Muscle of arm (tissue), 12 donors: ENCODE data around the gene ARHGAP15. TPM values are rescaled to one million over a fixed set of nuclear protein-coding genes. Genes with fewer than 3 reads are reported as not detected.

Experiments used
- DNase-seq: peaks from one replicate; pipeline ENCODE4 v3.0.0-alpha.2; 2013
- polyA plus RNA-seq, 12 donors: library from polyadenylated mRNA; unstranded; fragments of 120-200 nt; gene quantifications; one replicate each; pipeline ENCODE4 v1.2.1, GENCODE V29; 2013; ENCODE audit not compliant: insufficient read length in 12 of 12

Gene ARHGAP15
- polyA plus RNA-seq, 12 donors: 6.9 to 19.2 (median 9.6) TPM; not detected in 2

DNA sequence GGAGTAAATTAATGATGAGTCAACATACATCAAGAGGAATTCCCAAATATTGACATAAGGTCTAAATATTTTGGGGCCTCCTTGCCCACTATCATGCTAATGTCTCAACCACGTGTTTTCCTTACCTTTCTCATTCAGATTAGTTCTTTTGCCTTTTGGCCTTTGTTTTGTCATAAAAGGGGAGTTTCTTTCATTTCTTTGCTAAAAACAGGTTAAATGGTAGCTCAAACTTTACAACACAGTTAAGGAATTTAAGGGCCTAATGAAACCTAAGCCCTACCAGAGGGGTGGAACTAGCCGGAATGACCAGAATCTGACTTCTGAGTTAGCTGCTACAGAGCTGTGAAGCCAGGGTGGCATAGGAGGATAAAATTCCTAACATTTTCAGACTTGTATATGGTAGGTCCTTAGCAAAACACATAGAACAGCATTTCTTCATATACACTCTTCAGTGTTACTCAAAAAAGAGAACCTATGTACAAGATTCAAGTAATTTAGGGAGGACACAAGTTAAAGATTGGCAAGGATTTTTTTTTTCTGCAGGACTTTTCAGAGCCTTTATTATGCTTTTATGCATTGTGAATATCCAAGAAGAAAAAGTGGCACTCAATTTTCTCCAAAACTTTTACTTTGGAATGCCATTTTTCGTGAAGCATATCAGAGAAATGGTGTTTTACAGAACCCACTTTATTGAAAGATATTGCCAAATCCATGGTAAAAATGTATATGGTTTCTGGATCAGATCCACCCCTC, 633.1 kb downstream of the ARHGAP15 start:
- no peak for DNase-seq

DNA sequence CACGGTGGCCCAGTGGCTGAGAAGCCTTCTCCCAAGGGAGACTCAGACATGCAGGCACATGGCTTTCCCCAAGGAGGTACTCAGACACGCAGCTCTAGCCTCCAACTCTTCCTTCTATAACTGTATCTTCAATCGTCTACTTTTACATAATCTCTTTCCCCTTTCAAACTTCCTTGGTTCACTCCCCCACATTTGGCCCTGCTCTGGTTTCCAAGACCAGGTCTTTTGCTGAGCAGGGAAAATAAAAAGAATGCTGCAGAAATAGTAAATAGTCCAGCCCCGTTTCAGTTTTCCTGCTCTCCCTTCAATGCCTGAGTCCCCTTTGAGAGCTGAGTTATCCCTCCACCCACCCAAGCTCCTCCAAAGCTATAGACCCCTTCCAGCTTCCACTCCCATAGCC, 635.0 kb downstream of the ARHGAP15 start:
- no peak for DNase-seq

GRCh38 chr2:143764706-143765105, 635.5 kb downstream of the ARHGAP15 start:
- no peak for DNase-seq

GRCh38 chr2:143768991-143769390, 639.8 kb downstream of the ARHGAP15 start:
- no peak for DNase-seq

DNA sequence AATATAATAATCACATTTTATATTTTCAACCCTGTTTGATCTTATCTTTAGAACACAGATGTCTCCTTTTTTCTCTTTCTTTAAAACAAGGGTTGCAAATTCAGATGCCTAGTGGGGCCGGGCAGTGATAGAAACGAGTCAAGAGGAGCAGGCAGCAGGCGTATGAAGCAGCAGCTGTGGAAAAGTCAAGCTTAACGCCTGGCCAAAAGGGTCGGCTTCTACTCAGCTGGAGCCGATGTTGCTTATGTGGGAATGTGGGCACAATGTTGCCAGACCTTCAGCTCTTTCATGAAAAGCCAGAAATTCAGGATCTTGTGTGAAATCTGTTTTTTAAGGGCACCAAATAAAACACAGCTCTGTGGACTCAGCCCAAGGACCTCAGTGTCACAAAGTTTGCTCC, 642.7 kb downstream of the ARHGAP15 start:
- DNase-seq: peak; percentile 7

DNA sequence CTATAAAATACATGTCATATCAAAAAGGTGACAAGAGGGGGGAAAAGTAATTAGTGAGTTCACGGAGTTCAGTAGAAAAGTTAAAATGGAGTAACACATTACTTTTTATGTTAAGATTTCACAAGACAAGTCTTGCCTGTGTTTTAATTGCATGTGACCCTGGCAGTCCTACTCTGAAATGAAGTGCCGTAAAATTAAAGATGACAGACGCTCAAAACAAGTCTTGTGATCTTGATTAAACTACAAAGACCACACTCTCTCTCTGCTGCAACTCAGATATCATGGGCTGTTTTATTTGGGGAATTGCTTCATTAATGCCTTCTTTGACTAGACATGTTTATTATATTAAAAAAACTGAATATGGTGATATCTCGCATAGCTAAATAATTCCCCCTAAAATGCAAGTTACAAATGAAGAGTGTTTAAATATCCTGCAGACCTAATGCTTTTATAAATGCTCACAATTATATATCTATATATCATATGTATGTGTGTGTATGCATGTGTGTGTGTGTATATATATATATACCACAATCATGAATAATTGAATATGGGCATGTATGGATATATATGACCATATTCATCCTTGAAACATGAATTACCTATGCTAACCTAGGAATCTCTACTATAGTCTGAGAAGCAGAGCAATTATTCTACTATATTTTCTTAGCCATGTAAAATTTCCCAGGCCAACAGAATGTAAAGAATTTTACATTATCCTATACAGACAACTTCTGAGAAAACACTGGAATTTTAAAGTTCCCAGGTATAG, 647.5 kb downstream of the ARHGAP15 start:
- no peak for DNase-seq

DNA sequence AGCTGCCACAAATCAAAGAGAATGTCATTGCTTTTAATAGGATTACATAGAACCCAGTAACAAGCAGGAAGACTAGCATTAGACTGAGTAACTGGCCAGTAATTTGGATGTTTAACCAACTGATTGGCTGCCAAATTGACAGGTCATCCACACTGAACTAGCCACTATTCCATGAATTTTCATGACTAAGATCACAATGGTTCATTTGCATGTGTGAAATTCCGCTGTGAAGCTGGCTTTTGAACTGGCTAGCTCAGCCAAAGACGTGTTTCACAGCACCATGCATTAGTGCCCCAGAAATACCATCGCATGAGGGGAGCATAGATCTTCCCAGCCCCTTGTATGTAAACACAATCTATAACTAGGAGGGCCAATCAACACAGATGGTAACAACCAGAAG, 649.8 kb downstream of the ARHGAP15 start:
- no peak for DNase-seq

DNA sequence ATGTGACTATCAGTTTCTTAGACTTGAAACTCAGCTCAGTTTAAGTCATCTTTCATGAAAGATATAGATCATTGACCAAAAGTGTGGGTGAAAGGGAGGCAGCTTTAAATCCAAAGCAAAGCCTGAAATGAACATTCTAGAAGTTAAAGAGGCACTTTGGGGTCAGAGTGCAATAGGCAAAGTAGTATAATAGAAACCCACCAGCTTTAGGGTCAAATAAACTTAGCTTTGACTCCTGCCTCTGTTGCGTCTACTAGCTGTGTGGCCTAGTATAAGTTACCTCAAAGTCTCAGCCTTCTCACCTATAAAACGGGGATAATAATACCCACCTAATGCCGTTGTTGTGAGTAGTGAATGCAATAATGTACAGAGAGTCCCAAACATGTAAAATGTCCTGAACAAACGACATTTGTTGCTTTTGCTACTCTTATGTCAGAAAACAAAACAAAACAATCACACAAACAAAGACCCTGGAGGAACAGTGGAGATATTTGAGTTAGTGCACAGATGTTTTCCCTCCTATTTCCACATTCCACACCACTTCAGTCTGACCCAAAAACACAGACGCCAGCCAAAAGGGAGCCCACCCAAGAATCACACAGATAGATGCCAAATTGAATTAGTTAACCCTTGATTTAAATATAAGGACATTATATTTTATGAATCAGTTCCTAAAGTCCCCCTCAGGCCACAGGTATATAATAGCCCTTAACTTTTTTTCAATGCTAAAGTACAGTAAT, 657.0 kb downstream of the ARHGAP15 start:
- peak; percentile 15 for DNase-seq

- no peak for DNase-seq
Observed at GRCh38 chr2:143787674-143788073, 658.5 kb downstream of the ARHGAP15 start.

GRCh38 chr2:143792602-143793001, 663.4 kb downstream of the ARHGAP15 start:
- DNase-seq: no peak

- DNase-seq: no peak
Observed at GRCh38 chr2:143793381-143793780, 664.2 kb downstream of the ARHGAP15 start.

DNA sequence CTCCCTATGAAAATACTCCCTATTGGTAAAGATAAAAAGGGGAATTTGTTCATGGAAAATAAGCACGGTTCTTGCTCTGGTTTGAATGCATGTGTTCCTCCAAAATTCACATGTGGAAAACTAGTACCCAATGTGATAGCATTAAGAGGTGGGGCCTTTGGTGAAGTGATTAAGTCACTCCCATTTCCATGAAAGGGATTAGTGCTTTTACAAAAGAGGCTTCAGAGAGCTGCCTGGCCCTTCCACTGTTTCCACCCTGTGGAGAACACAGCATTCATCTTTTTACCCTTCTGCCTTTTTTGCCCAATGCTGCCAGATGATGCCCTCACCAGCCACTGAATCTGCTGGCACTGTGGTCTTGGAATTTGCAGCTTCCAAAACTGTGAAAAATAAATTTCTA, 666.8 kb downstream of the ARHGAP15 start:
- no peak for DNase-seq

- DNase-seq: no peak
Observed at GRCh38 chr2:143801561-143801960, 672.3 kb downstream of the ARHGAP15 start.

DNA sequence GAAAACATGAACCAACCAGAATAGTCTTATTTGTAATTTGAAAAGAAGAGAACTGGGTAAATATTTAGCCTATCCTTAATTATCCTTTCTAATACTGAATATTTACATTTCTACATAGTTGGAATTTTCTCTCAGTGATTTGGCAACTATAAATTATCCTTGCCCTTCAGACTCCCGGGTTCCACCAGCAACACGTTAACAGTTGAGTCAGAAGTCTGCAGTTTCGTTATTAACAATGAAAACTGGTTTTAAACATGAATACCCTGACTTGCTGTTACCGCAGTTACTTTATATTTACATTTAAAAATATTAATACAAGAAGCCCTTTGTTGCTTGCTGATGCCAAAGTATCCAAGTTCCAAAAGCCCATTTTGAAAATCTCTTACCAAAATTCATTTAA, 673.0 kb downstream of the ARHGAP15 start:
- DNase-seq: no peak

DNA sequence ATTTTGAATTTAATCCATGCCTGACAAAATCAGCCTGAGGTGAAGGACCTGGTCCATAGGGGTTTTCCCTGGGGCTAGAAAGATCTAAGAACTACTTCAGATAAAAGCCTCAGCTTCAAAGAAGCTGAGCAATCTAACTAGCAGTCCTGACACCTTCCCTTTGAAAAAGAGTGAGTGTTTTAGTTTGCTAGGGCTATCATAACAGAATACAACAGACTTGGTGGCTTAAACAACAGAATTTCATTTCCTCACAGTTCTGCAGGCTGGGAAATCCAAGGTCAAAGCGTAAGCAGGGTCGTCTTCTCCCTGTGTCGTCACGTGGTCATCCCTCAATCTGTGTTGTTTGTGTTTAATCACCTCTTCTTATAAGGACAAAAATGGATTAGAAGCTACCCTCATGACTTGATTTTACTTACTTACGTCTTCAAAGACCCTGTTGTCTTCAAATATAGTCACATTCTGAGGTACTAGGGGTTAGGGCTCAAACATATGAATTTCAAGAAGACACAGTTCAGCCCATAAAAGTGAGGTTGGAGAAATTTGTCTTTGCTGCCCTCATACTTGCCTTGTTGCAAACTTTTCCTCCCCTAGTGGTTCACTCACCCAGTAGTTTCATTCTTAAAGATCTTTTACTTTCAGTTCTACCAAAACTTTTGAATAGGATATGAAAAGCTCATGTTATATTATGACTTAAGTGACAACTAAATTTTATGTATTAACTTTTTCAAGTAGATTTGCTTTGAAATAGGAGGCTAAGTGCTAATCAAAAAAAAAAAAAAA, 673.8 kb downstream of the ARHGAP15 start:
- no peak for DNase-seq

- no peak for DNase-seq
Observed at GRCh38 chr2:143803936-143804335, 674.7 kb downstream of the ARHGAP15 start.

DNA sequence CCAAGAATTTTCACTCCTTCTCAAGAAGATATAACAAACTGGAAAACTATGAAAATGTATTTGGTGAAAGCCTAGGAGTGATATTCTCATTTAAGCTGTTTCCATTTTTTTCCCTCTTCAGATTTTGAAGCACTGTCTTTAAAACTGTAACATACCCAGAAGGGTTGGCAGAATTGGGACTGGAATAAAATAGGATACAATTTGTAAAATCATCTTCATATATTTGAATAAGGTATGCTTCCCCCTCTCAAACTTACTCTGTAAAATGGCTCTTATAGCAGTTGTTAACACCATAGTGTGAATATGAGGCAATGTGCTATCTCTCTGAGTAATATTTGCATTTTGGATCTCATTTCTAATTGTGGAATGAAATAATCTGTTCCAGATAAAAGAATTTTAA, 676.4 kb downstream of the ARHGAP15 start:
- DNase-seq: no peak

- no peak for DNase-seq
Observed at GRCh38 chr2:143807192-143807591, 678.0 kb downstream of the ARHGAP15 start.

GRCh38 chr2:143807671-143808070, 678.5 kb downstream of the ARHGAP15 start:
- DNase-seq: no peak

GRCh38 chr2:143808166-143808565, 678.9 kb downstream of the ARHGAP15 start:
- DNase-seq: no peak

DNA sequence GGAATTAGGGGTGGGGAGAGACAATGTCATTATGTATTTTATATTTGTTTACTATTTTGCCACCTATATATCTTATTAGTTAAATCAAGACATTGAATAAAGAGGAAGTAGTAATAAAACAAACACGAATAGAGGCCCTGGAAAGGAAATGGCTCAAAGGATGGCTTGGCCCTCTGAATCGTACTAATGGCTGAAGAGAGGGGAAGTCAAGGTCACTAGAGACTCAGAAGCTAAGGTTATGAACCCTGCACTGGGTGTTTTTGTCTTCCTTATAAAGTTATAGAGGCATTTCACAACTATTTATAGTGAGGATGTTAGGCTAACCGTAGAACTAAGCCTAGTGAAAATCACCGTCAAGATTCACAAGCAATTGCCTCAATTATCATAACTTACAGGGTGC, 685.9 kb downstream of the ARHGAP15 start:
- no peak for DNase-seq

GRCh38 chr2:143816916-143817315, 687.7 kb downstream of the ARHGAP15 start:
- DNase-seq: no peak
